ENCODE results near the gene PTPRE. TPM values are rescaled to one million over a fixed set of nuclear protein-coding genes. Genes with fewer than 3 reads are reported as not detected.

Gene PTPRE
- total RNA-seq, 2 donors from 2014 or later = 6.5 to 8.9 TPM

GRCh38 chr10:127926455-127926854 is 19.6 kb downstream of the PTPRE start:
- H3K9me3 ChIP-seq = no peaks in the 10 kb centered on the region
- no peaks in the 10 kb centered on the region for H3K27me3 ChIP-seq
- intact Hi-C loops (cut with DNase I) = no loop called here
- TF ChIP-seq CTCF (IDR thresholded peaks at IDR 0.05) = no peak
- no peak for TF ChIP-seq POLR2A (IDR thresholded peaks at IDR 0.05)
- H3K4me1 ChIP-seq = peaks cover 6% of the 10 kb centered on the region
- H3K4me3 ChIP-seq = no peak overlapping the region
- no peak for ATAC-seq
- no peak overlapping the region for H3K27ac ChIP-seq
- WGBS, 2 donors = 62 to 80% methylated on average over 8 of the region's 8 CpGs
- no peaks in the 10 kb centered on the region for H3K36me3 ChIP-seq (replicated peaks in 1 of 2; ENCODE audit: insufficient read depth in 1 of 2, low read depth in 2 of 2)
- peak in 1 of 4 donors; percentile 22 for DNase-seq

DNA sequence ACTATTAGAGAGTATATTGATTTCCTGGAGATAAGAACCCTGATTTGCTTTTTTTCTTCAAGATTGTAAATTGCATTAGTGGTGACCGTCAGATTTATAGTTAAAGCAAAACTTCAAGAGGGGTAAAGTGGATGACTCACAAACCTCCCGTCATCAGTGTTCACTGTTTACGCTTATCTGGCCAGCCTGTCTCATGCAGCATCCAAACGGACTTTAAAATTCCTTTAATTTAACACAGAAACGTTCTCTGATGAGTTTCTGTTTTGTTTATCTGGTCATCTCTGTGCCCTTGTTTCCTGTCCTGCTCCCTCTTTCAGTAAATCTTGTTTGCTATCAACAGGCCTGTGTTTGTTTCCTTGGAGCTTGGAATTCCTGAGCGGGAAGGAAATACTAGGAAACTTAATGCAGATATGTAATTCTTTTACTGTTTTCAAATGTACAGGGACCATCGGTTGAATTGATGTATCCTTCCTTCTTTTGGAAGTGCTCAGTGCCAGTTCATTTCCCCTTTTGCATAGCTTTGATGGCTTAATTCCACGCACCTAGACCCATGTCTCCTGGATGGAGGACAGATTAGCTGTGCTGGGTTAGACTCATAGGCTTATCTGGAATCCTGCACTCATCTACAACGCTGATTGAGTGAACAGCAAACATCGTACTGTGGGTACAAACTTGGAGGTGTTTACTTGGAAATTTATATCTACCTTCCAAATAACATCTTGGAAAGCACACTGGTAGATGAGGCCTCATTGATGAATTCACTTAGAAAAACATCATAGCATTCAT is 21.3 kb downstream of the PTPRE start:
- H3K9me3 ChIP-seq = no peaks in the 10 kb centered on the region
- H3K27me3 ChIP-seq = no peaks in the 10 kb centered on the region
- intact Hi-C loops (cut with DNase I) = no loop called here
- H3K36me3 ChIP-seq (replicated peaks in 1 of 2; ENCODE audit: insufficient read depth in 1 of 2, low read depth in 2 of 2) = no peaks in the 10 kb centered on the region
- no peak for DNase-seq
- H3K4me1 ChIP-seq = no peaks in the 10 kb centered on the region
- no peak for ATAC-seq
- H3K4me3 ChIP-seq = no peak overlapping the region
- no peak for TF ChIP-seq CTCF (IDR thresholded peaks at IDR 0.05)
- no peak for TF ChIP-seq POLR2A (IDR thresholded peaks at IDR 0.05)
- H3K27ac ChIP-seq = no peak overlapping the region
- 46 to 48% methylated on average over 10 of the region's 10 CpGs for WGBS, 2 donors

DNA sequence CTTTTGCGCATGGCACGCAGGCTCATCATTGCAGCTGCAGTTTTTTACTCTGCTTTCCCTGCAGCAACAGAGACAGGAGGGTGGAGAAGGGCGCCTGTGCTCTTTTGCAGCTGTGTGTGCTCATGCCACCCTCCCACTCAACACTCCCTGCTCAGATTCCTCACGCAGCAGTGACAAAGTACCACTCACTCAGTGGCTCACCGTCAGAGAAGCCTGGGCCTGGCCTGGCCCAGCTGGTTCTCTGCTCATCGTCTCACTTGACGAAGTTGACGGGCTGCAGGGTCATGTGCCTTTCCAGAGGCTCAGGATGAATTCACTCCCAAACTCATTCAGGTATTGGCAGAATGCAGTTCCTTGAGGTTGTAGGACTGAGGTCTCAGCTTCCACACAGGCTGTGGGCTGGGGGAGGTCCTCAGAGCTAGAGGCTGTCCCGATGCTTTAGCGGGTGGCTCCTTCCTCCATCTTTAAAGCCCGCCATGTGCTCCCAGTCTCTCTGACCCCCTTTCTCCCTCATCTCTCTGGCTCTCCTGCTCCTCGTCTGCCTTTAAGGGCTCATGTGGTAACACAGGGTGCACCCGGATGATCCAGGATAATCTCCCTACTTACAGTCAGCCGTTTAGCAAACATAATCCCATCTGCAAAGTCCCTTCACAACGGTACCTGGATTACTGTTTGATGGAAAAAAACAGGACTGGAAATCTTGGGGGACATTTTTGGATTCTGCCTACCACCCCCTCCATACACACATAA is 25.8 kb downstream of the PTPRE start:
- 81 to 83% methylated on average over 15 of the region's 15 CpGs for WGBS, 2 donors
- DNase-seq (no peak), ATAC-seq (no peak)
- no peaks in the 10 kb centered on the region for H3K9me3 ChIP-seq
- no peak overlapping the region for H3K4me3 ChIP-seq
- H3K27me3 ChIP-seq = no peaks in the 10 kb centered on the region
- TF ChIP-seq CTCF (IDR thresholded peaks at IDR 0.05) (no peak), POLR2A (IDR thresholded peaks at IDR 0.05) (no peak)
- intact Hi-C loops (cut with DNase I) = no loop called here
- no peaks in the 10 kb centered on the region for H3K4me1 ChIP-seq
- no peak overlapping the region for H3K27ac ChIP-seq
- H3K36me3 ChIP-seq (replicated peaks in 1 of 2; ENCODE audit: insufficient read depth in 1 of 2, low read depth in 2 of 2) = no peaks in the 10 kb centered on the region

DNA sequence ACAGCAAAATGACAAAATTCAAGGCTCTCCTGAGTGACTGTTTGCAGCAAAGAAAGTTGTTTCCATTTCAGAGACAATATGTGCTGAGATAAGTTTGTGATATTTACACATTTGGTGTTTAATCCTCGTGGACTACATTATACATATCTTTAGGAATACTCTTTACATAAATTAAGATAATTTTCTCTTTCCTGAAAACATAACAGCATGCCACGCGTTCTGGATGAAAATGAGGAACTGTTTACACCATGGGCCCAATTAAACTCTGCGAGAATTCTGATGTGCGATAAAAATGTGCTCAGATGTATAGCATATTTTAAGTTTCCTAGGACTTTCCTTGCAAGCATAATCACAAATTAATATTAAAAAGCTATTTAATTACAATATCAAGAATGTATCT is 26.4 kb downstream of the PTPRE start:
- no peak for DNase-seq
- H3K27ac ChIP-seq = no peak overlapping the region
- TF ChIP-seq POLR2A (IDR thresholded peaks at IDR 0.05) (no peak), CTCF (IDR thresholded peaks at IDR 0.05) (no peak)
- no peaks in the 10 kb centered on the region for H3K4me1 ChIP-seq
- ATAC-seq = no peak
- H3K27me3 ChIP-seq = no peaks in the 10 kb centered on the region
- H3K36me3 ChIP-seq (replicated peaks in 1 of 2; ENCODE audit: insufficient read depth in 1 of 2, low read depth in 2 of 2) = no peaks in the 10 kb centered on the region
- intact Hi-C loops (cut with DNase I) = no loop called here
- H3K4me3 ChIP-seq = no peak overlapping the region
- 81 to 84% methylated on average over 5 of the region's 5 CpGs for WGBS, 2 donors
- no peaks in the 10 kb centered on the region for H3K9me3 ChIP-seq

Data from body of pancreas (tissue), 4 donors.